Neural progenitor cell (in vitro differentiated cells): ENCODE results near the gene WWOX.

Source experiments
- EZH2 ChIP-seq: fragments of 200-600 bp; sonication (generic); IDR thresholded peaks from 2 replicates; pipeline ENCODE4 v1.6.1; 2017; ENCODE audit warnings: antibody characterized with exemption, mild to moderate bottlenecking, moderate library complexity
- EZH2phosphoT487 ChIP-seq: fragments of 200-600 bp; sonication (generic); IDR thresholded peaks from 2 replicates; pipeline ENCODE4 v1.6.1; 2017; ENCODE audit warnings: antibody characterized with exemption
- TF ChIP-seq, protein P1 (sequence below): fragments of 200-600 bp; sonication (generic); IDR thresholded peaks from 2 replicates; pipeline ENCODE4 v1.5.1; 2017; ENCODE audit warnings: antibody characterized with exemption, mild to moderate bottlenecking

- TF ChIP-seq, protein P1, sequence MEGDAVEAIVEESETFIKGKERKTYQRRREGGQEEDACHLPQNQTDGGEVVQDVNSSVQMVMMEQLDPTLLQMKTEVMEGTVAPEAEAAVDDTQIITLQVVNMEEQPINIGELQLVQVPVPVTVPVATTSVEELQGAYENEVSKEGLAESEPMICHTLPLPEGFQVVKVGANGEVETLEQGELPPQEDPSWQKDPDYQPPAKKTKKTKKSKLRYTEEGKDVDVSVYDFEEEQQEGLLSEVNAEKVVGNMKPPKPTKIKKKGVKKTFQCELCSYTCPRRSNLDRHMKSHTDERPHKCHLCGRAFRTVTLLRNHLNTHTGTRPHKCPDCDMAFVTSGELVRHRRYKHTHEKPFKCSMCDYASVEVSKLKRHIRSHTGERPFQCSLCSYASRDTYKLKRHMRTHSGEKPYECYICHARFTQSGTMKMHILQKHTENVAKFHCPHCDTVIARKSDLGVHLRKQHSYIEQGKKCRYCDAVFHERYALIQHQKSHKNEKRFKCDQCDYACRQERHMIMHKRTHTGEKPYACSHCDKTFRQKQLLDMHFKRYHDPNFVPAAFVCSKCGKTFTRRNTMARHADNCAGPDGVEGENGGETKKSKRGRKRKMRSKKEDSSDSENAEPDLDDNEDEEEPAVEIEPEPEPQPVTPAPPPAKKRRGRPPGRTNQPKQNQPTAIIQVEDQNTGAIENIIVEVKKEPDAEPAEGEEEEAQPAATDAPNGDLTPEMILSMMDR = no peak
- TF ChIP-seq EZH2phosphoT487 (no peak), EZH2 (no peak)
These were observed 990.4 kb downstream of the WWOX start for GRCh38 chr16:79089735-79090284.
